CD4-positive, alpha-beta T cell treated with Interleukin-6 at 100 ng/mL for 8 hours (primary cell): ENCODE data around the gene LRRC2.
"Not testable (repeated sequence)": the region's sequence is repeated elsewhere in the genome, so short reads cannot be mapped to it uniquely, and the experiment has no call there.

Experiments
- DNase-seq: peaks from one replicate; pipeline ENCODE4 v3.0.0-alpha.2; 2020; ENCODE audit warnings: mixed read lengths, low spot score

LRRC2 gene

DNA sequence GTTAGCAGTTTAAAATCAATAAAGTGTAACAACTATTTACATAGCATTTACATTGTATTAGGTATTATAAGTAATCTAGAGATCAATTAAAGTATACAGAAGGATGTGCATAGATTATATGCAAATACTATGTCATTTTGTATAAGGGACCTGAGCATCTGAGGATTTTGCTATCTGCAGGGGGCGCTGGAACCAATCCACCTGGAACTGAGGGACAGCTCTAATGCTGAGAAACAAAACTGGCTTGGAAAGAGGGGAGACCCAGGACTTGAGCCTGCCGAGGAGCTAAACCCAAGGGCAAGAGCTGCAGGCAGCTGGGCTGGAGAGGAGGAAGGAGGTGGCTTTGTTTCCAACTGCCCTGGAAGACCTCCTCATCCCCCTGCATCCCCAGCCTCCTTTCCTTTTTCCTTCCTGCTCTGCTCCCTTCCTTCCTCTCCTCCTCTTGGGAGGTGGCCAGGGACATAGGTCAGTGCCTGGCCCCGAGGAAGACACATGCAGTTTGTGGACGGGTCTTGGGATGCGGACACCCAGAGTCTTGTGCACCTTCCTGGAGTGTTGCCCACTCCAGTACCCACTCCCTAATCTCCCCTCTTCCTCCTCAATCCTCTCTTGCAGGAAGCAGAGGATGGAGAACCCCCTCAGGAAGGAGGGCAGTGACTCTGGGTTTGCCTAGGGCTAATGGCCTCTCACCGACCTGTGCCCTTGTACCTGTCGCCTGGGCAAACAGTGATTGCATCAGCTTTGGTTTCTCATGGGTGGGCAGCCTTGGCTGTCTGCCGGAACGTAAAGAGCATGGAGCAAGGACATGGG, 69.2 kb downstream of the LRRC2 start:
- DNase-seq: peak; percentile 52

DNA sequence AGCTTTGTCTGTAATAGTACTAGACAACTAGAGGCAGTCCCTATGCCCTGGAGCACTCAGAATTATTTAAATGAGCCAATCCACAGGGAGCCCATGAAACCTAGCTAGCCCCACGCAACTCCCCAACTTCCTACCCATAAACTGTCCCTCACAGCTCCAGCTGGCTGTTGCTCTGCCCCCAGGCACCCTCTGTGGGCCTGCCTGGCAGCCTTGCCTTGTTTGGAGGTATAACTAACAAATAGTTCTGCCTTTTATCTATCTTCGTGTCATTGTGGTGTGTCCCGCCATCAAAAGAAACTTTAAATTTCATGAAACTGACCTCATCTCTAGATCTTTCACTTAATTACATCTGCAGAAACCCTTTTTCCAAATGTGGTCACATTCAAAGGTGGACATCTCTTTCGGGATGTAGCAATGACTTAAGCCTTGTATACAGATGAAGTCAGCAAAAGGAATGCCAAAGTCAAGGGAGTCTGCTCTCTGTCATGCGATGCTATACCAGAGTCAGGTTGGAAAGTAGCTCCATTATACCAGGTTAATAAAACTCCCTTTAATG, 70.1 kb downstream of the LRRC2 start:
- DNase-seq: no peak

DNA sequence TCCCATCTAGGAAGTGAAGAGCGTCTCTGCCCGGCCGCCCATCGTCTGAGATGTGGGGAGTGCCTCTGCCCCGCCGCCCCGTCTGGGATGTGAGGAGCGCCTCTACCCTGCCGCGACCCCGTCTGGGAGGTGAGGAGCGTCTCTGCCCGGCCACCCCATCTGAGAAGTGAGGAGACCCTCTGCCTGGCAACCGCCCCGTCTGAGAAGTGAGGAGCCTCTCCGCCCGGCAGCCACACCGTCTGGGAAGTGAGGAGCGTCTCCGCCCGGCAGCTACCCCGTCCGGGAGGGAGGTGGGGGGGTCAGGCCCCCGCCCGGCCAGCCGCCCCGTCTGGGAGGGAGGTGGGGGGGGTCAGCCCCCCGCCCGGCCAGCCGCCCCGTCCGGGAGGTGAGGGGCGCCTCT, 71.6 kb downstream of the LRRC2 start:
- not testable (repeated sequence) for DNase-seq

DNA sequence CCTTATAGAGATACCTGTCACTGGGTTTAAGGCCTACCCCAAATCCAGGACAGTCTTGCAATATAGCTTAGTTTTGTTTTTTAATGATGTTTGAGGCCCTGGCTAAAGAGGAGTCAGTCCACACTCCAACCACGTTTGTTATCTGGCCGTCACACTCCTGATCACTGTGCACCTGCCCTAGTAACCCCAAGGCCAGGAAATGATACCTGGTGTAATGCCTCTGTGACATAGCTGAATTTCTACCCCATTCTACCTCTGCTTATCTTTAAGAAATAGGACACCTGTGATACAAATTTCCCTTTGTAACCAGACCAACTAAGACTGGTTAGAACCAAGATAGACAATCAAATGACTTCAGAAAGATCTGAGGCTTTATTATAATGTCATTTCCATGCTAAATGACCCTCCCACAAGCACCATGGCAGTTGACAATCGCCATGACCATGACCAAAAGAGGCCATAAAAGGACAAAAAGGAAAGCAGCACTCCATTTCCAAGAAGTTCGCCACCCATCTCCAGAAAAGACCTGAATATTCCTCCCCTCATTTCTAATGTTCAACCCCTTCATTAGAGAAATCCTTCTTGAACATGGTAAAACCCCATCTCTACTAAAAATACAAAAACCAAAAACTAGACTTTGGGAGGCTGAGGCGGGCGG, 73.1 kb downstream of the LRRC2 start:
- no peak for DNase-seq

DNA sequence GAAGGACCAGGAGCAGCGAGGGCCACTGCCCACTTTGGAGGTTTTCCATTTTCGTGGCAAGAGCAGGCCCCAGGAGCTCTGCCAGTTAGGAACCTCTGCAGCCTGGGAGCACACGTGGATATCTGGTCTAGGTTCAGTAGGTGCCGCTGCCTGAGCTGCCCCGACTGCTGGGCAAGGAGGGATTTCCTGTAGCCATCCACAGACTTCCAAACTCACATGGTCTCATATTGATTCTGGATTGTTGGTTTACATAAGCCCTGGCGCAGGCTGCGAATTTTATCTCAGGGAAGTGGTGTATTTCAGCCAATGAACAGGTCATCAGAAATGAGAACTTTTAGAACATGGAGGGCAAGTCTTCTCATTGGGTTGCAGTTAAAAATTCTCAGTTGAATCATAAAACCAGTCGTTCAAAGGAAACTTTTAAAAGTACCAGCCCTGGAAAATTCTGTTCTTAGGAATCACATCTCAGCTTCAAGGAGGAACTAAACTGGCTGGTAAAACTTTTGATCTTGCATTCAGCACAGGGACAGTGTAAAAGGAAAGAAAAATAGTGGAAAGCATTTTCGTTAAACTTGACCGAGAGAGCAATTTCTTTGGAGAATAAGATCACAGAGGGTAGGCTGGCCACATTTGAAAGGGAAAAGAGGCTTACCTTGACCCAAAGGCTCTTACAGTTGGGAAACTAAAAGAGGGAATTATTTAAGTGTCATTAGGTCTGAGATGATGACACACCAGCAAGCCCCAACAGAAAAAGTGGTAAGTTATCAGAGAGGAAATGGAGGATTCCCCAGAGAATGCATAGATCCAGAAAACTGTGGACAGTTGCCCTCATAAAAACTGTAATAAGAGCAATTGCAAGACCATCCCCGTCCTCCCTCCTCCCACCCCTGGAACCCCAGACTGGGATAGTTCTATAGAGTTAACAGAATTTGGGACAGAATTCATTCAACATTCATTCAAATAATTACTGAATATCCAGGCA, 74.7 kb downstream of the LRRC2 start:
- DNase-seq: no peak

DNA sequence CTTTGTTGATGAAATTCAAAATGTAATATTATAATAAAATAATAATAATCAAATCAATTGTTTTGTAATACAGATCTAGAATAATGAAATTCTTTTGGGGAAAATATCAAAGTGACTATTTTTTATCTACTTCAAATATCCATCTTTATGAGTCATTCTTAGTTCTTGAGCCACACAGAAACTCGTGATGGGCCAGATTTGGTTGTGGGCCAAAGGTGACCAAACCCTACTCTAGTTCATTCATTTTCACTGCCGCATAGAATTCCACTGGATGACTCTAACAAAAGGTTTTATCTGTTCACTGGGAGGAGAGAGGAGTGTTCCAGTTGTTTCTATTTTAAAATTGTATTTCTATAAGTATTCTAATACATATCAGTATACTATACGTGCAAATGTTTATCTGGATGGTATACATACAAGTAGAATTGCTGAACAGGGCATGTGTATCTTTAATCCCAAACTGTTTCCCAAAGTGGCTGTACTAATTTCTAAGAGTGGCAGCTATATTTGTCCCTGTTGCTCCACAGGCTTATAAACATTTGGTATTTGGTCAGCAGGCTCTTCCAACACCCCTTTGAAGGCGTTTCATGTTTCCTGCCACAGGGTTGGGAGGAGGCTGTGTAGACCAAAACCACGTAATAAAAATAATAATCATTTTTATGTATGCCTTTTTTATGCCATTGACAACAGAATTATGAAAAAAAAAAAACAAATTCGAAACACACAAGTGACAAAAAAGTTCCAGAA, 75.6 kb downstream of the LRRC2 start:
- DNase-seq: no peak

DNA sequence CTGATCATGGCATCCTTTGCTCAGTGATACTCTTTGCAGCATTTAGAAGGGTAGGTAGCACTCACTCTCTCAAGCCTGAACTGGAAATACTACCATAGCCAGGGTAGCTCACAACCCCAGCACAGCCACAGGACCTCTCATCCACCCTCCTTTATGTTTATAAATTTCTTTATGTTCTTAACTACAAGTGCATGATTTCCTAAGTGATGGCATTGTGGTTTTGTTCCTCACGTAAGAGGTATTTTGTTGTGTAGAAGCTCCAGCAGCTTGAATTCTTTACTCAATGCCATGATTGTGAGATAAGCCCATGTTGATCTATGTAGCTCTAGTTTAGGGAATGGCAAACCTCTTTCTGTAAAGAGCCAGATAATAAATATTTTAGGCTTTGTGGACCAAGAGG, 76.2 kb downstream of the LRRC2 start:
- DNase-seq: no peak

DNA sequence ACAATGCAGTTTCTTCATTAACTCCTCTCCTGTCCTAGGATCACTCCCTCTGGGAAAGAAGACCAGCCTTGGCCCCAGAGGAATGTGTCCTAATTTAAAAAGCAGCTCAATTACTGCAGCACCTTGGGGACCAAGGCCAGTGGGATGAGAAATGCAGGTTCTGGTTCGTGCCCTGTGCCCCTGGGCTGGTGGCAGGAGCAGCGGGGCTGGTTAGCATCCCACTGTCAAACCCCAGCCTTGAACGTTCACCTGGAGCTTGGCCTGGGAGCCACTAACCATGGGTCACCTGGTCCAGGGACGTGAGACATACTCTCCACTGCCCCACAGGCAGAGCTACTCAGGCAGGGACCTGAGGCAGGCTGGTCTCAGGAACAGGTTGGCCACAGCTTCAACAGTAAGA, 76.7 kb downstream of the LRRC2 start:
- DNase-seq: no peak

DNA sequence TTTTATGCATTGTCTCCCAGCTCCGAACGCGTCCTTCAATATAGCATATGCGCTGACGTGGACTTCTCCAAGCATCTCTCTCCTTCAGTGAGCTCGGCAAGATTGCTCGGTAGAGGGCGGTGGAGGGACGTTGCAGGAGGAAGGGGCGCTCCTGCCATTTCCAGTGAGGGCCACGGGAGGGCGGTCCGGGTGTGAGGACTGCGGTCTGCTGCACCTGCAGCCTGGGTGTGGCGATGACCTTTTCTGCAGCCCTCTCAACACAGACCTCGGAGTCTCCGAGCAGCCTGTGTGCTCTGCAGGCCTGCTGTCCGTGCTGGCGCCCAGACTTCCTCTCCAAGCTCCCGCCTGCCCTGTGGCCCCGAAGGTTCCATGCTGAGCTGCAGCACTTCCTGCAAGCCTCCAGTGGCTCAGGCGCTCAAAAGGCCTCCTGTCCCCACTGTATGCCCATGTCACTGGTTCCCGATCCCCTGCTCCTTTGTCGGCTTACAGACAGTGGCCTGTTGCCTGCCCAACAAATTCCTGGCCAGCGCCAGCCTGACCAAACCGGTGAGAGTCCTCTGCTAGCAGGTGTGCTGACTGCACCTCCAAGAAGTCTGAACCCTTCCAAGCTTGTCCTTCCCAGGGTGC, 77.3 kb downstream of the LRRC2 start:
- peak; percentile 92 for DNase-seq

DNA sequence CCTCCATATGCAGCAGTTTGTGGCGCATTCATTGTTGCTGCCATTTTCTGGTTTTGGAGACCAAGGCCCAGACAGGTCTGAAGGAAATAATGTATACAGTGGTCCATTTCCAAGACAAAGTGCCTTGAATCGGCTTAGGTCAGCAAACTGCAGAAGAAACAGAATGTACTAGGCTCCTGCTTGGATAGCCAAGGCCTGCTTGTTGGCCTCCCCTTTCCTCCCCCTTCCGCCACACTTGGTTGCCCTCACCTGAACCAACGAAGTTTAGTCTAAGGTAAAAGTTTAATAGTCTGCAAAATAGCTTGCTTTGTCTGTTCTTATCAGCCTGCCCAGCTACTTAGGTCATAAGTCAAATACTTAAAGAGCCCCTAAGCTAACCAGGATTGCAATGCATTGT, 80.3 kb downstream of the LRRC2 start:
- no peak for DNase-seq

DNA sequence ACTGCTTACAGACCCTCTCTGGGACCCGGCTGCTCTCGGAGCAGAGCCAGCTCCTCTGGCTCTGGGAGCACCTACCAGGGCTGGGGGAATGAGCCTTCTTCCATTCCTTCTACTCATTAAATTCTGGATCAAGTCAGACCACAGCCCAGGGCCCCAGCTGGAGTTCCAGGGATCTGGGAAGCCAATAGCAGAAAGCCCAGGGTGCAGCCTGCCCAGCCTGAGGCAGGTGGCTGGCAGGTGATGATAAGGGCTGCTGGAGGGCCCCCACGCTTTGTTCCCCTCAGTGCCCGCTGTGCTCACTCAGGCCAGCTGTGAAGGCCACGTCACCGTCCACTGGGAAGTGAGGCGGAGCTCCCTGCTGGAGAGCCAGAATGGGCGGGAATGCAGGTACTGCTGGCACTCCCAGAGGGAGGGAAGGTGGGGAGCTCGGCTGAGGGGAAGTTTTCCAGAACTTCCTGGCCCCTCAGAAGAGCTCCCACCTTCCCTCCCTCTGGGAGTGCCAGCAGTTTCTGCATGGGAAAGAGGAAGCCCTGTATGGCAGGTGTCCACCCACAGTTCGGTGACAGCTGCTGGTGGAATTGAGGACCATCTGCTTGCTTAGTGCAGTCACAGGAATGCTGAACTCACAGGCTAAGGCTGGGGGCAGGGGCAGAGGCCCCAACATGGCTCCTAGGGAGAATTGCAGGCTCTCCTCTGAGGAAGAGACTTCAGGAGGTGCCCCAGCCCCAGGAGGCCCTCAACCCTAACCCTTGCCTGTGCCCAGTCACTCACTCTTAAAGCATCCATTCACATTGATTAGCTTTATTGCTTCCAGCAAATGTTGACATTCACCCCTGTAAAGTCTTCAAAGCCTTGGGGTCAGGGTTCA, 81.0 kb downstream of the LRRC2 start:
- no peak for DNase-seq

DNA sequence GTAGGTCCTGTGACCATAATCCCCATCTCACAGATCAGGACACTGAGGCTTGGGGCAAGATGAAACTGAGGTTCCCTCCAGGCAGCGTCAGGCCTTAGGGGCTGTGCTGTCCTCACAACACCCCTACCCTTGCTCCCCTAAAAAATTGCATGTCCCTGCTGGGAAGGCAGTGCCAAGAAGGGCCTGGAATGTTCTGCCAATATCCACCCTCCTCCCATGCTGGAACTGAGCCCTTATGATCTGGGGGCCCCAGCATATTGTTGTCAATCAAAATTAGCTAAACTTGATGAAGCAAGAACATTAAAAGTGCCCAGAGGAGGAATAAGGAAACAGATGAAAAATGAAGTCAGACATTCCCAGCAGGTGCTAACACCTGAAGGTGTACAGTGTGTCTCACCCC, 81.7 kb downstream of the LRRC2 start:
- no peak for DNase-seq

DNA sequence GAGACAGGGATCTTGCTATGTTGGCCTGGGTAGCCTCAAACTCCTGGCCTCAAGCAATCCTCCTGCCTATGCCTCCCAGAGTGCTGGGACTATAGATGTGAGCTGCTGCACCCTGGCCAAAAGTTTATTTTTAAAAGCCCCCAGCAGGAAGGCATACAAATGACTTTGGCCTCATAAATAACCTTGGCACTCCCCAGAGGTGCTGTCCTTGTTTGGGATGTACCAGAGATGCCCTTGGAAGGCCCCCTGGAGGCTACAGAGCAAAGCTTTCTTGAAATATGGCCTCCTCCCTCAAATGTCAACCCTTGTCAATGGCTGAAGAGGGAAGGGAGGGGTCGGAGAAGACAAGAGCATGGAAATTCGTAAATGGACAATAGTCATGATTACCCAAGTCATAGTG, 82.3 kb downstream of the LRRC2 start:
- DNase-seq: no peak

DNA sequence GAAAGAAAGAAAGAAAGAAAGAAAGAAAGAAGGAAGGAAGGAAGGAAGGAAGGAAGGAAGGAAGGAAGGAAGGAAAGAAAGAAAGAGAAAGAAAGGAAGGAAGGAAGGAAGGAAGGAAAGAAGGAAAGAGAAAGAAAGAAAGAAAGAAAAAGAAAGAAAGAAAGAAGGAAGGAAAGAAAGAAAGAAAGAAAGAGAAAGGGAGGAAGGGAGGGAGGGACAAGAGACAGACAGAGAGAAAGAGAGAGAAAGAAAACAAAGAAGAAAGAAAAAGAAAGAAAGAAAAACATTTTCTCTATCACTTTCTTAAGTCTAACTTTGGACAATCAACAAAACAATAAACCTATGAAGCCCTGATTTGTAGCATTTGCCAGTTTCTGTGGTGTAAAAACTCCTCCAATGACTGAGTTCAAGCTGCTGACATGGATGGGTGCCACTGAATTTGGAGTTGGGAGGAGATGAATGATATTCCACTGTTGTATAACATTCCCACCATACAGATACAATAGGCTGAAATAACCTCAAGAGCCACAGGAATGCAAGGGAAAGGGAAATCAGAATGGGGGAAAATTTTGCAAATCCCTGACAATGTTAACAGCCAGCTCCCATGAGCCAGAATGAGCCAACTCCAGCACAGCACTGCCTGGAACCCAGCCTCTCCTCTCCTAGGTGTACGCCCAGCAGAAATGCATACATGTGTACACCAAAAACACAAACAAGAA, 83.3 kb downstream of the LRRC2 start:
- no peak for DNase-seq

DNA sequence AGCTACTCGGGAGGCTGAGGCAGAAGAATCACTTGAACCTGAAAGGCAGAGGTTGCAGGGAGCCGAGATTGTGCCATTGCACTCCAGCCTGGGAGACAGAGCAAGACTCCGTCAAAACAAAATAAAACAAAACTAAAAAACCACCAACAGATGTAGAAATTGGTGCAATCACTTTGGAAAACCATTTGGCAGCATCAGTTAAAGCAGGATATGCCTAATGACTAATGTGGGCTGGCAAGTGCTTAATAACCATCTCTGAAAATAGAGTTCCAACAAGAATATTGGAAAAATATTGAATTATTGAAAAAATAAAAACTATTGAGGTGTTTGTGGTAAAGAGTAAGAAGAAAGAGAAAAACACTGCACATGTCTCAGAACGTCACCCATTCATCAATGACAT, 84.5 kb downstream of the LRRC2 start:
- DNase-seq: no peak

DNA sequence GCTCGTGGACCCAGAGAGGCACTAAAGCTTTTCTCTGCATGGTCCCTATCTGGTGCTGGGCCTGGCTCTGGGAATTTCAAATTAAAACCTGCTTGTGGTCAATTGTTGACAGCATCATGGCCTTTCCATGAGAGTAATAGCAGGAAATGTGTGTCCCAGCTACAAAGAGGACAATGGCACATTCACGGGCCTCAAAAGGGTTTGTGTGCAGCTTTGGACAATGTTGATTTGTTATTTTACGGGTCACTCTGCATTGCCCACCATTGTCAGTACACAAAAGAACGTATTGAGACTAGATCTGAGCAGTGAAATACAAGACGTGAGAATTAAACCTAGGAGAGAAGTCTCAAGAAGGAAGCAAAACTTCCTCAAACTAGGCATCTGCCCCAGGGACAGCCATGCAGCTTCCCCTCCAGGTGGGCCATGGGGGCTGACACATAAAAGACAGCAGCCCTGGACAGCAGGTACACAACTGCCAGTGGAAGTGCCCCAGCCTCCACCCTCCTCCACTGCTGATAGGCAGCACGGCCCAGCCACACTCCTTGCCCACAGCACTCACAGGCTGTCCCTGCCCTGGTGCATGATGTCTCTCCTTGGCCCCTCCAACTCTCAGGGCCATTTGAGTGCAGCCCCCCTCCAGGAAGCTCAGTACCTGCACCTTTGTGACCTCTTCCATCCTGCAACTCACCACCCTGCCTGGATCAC, 85.5 kb downstream of the LRRC2 start:
- DNase-seq: no peak

DNA sequence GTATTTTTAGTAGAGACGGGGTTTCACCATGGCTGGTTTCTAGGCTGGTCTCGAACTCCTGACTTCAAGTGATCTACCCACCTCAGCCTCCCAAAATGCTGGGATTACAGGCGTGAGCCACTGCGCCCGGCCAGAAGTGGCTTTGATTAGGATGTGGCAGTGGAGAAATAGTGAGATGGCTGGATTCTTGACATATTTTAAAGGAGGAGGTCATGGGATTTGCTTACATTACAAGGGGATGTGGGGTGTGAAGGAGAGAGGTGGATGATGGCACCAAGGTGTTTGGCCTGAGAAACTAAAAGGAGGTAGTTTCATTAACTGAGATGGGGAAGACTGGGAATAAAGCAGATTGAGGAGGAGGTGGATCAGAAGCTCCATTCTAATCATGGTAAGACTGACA, 86.4 kb downstream of the LRRC2 start:
- no peak for DNase-seq

DNA sequence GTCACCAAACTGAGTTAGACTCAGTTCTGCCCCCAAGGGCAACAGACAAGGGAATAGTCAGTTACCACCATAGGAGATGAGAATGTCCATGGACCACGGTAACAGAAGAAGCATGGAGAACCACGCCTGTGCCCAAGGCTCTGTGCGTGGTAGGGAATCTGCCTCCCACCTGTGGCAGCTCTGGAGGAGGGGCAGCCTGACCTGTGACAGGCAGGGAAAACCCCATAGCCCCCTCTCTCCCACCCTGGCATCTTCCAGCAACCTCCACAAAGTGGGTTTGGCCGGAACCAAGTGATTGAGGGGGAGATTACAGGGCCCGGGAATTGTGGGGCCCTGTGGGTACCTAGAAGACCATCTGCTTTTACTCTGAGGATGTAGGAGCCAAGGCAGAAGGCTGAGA, 87.1 kb downstream of the LRRC2 start:
- DNase-seq: no peak

DNA sequence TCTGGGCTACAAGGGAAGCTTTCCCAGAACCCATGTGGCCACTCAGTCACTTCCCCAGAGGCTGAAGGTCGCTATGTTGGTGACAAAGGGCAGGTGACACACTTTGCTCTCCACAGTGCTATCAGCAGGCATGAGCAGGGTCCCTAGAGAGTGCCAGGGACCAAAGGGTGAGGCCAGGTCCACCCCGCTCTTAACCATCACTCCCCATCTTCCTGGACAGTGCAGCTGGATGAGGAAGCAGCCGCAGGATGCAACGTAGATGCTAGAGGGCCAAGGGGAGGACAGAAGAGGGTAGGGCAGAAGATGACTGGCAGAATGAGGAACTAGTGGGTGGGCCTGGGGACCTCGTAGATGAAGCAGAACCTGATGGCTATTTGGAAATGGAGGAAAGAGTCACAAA, 87.8 kb downstream of the LRRC2 start:
- no peak for DNase-seq
